Measurements from ENCODE around the gene DGKD.

DNA sequence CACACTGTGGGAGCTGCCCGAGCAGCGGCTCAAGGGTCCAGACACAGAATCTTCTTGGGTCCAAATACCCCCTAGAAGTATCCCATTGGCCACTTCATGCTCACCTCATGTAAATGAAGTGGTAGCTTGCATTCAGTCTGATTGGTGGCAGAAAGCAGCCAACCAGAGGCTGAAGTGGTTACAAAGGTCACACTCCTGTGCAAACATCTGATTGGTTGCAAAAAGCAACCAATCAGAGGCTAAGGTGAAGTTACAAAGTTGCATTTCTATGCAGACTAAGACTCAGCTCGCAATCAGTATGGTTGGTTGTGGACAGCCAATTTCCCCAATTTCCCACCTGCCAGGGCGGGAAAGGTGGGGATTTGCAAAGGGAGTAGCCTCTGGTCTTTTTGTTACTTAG is 94.3 kb downstream of the DGKD start:
- TF ChIP-seq, protein P1, sequence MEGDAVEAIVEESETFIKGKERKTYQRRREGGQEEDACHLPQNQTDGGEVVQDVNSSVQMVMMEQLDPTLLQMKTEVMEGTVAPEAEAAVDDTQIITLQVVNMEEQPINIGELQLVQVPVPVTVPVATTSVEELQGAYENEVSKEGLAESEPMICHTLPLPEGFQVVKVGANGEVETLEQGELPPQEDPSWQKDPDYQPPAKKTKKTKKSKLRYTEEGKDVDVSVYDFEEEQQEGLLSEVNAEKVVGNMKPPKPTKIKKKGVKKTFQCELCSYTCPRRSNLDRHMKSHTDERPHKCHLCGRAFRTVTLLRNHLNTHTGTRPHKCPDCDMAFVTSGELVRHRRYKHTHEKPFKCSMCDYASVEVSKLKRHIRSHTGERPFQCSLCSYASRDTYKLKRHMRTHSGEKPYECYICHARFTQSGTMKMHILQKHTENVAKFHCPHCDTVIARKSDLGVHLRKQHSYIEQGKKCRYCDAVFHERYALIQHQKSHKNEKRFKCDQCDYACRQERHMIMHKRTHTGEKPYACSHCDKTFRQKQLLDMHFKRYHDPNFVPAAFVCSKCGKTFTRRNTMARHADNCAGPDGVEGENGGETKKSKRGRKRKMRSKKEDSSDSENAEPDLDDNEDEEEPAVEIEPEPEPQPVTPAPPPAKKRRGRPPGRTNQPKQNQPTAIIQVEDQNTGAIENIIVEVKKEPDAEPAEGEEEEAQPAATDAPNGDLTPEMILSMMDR (IDR thresholded peaks at IDR 0.05): no peak
- TF ChIP-seq, protein P2, sequence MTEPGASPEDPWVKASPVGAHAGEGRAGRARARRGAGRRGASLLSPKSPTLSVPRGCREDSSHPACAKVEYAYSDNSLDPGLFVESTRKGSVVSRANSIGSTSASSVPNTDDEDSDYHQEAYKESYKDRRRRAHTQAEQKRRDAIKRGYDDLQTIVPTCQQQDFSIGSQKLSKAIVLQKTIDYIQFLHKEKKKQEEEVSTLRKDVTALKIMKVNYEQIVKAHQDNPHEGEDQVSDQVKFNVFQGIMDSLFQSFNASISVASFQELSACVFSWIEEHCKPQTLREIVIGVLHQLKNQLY (CRISPR knock-in tag; IDR thresholded peaks at IDR 0.05): no peak
- TF ChIP-seq, protein P3, sequence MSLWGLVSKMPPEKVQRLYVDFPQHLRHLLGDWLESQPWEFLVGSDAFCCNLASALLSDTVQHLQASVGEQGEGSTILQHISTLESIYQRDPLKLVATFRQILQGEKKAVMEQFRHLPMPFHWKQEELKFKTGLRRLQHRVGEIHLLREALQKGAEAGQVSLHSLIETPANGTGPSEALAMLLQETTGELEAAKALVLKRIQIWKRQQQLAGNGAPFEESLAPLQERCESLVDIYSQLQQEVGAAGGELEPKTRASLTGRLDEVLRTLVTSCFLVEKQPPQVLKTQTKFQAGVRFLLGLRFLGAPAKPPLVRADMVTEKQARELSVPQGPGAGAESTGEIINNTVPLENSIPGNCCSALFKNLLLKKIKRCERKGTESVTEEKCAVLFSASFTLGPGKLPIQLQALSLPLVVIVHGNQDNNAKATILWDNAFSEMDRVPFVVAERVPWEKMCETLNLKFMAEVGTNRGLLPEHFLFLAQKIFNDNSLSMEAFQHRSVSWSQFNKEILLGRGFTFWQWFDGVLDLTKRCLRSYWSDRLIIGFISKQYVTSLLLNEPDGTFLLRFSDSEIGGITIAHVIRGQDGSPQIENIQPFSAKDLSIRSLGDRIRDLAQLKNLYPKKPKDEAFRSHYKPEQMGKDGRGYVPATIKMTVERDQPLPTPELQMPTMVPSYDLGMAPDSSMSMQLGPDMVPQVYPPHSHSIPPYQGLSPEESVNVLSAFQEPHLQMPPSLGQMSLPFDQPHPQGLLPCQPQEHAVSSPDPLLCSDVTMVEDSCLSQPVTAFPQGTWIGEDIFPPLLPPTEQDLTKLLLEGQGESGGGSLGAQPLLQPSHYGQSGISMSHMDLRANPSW (CRISPR knock-in tag; conservative IDR thresholded peaks at IDR 0.05; ENCODE audit: low read depth): no peak
- TF ChIP-seq FOXJ3 (CRISPR knock-in tag; IDR thresholded peaks at IDR 0.05; ENCODE audit: borderline replicate concordance) (no peak), ZNF121 (CRISPR knock-in tag; IDR thresholded peaks at IDR 0.05) (no peak), SMAD4 (CRISPR knock-in tag; IDR thresholded peaks at IDR 0.05) (no peak), JAZF1 (CRISPR knock-in tag; IDR thresholded peaks at IDR 0.05) (no peak), NR2C2 (CRISPR knock-in tag; IDR thresholded peaks at IDR 0.05) (no peak)
- TF ChIP-seq, protein P4, sequence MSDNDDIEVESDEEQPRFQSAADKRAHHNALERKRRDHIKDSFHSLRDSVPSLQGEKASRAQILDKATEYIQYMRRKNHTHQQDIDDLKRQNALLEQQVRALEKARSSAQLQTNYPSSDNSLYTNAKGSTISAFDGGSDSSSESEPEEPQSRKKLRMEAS (CRISPR knock-in tag; IDR thresholded peaks at IDR 0.05): no peak
